GM18499 (cell line): ENCODE results near the gene SLC38A10.
"Not testable (repeated sequence)": the region's sequence is repeated elsewhere in the genome, so short reads cannot be mapped to it uniquely, and the experiment has no call there.

Experiments
- ATAC-seq: cut with Tn5 transposase; IDR thresholded peaks from one replicate; pipeline ENCODE4 v1.9.1; 2021; ENCODE audit warnings: moderate number of reproducible peaks; ENCODE audit not compliant: insufficient read depth, unreplicated experiment

SLC38A10 gene

GRCh38 chr17:81234940-81235821 lies 59.9 kb downstream of the SLC38A10 start:
- ATAC-seq, result no peak

DNA sequence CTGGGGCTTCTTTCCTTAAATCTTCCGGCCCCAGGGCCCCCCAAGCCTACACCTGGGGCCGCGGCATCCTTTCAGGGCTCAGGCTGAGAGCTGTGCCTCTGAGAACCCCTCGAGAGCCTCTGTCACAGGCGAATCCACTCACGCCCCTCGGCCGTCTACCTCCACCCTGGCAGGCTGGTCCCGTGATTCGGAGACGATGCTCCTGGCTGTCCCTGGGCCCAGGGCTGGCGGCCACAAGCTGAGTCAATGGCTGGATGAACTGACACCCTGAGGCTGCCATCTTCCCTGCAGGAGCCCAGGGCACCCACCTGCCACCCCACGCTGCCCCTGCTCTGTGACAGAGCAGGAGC lies 60.6 kb downstream of the SLC38A10 start:
- no peak for ATAC-seq

DNA sequence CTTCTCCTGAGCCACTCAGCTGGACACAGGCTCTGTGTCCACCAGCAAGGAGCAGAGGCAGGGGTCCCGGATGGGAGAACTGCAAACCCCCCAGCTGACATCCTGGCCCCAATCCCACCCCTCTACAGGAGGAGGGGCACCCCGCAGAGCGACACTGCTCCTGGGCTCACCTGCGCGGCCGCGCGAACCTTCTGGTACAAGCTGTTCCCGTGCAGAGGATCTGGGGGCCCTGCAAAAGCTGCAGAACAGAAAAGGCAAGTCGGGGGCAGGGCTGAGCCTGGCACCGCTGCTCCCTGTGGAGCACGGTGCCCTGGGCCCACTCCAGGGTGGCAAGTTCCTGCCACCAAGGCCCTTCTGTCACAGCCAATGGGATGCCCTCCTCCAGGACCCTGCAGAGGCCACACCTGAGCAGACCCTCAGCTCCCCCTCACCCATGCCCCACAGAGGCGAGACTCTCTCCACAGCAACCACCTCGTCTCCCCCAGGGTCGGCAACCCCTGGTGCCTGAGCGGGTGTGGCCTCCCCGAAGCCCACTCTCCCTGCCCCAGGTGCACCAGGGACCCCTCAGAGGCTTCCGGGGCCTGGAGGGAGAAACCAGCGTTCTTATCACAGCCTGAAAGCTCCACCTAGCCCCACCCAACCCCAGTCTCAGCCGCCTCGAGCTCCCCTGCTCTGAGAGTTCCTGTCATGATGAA lies 61.1 kb downstream of the SLC38A10 start:
- ATAC-seq, result no peak

GRCh38 chr17:81233316-81233715 lies 61.8 kb downstream of the SLC38A10 start:
- no peak for ATAC-seq

GRCh38 chr17:81232616-81233241 lies 62.4 kb downstream of the SLC38A10 start:
- ATAC-seq, result no peak

DNA sequence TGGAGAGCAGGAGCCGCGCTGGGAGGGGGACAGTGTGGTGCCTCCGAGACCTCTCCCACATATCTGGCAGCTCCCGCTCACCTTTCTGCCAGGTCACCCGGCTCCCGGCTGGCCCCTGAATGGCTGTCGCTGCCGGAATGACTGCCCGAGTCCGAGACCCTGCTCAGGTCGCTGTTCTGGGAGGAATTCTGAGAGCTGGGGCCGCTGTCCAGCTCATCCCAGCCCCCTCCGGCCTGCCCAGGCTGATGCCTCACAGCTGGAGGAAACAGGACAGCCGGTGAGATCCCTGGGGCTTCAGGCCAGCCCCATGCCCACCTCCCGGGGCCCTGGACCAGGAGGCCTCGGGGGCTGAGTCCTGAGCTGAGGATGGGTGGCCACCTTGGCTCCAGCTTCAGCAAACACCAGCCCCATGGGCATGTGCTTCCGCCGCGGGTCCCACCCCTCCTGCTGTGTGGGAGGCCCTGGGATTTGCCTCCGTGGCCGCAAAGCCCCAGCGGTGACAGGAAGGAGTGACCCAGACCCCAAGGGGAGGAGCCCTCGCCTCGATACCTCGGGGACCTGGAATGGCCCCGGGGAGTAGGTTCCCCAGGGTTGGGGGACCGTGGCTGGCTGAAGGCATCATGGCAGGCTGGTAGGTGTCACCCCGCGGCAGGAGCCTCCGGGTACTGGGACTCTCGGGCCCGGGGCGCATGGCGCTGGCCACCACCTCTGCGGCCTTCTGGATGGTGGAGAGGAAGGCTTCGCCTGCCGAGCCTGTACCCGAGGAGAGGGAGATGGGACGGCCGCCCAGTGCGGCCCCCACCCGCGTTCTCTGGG lies 63.1 kb downstream of the SLC38A10 start:
- no peak for ATAC-seq

- no peak for ATAC-seq
Observed at GRCh38 chr17:81231121-81231645, 63.9 kb downstream of the SLC38A10 start.

DNA sequence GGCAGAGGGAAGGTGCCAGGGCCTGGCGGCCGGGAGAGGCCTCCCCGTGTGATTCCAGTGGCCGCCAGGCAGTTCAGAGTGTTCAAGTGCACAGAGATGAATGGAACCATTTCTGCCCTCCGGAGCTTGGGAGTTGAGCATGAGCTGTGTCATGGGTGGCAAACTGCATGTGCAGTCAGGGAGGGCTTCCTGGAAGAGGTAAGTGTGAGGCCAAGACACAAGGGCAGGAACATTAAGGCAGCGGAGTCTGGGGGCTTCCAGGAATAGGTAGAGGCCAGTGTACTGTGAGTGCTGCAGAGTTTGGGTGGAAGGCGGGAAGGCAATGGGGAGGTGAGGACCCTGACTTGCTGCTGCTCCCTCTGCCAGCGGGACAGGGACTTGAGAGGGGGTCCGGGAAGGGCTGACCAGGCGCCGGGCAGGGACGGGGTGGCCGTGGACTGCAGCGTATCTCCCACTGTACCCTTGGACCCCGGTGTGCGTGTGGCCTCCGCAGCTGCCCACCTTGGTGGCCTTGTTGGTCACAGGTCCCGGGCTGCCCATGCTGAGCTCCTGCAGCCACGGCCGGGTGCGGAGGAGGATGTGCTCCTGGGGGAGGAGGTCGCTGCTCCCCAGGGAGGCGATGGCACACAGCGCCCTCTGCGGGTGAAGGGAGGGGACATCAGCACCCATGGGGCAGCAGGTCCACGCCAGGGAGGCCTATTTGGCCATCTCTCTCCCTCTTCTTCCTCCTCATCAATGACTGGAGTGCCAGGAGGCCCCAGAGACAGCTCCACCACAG lies 64.9 kb downstream of the SLC38A10 start:
- no peak for ATAC-seq

GRCh38 chr17:81229666-81229920 lies 65.5 kb downstream of the SLC38A10 start:
- ATAC-seq, result no peak

GRCh38 chr17:81228834-81229665 lies 66.1 kb downstream of the SLC38A10 start:
- ATAC-seq, result no peak

DNA sequence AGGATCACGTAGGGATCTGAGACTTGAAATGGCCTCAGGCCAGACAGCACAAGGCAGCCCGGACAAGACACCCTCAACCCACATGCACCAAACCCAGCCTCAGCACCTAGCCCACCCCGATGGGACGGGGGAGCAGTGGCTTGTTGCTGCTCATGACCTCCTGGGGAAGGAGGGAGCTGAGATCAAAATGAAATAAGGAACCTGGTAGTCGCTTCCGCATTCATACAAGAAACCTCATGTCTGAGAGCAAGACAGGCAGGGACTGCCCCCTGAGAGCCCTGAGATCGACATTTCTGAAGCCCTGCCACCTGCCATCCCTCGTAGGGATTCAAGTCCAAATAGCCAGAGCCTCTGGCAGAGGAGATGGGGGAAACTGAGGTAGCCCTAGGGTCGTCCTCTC lies 66.7 kb downstream of the SLC38A10 start:
- no peak for ATAC-seq

GRCh38 chr17:81227630-81228029 lies 67.5 kb downstream of the SLC38A10 start:
- ATAC-seq, result not testable (repeated sequence)

GRCh38 chr17:81223762-81224130 lies 71.4 kb downstream of the SLC38A10 start:
- ATAC-seq, result no peak

DNA sequence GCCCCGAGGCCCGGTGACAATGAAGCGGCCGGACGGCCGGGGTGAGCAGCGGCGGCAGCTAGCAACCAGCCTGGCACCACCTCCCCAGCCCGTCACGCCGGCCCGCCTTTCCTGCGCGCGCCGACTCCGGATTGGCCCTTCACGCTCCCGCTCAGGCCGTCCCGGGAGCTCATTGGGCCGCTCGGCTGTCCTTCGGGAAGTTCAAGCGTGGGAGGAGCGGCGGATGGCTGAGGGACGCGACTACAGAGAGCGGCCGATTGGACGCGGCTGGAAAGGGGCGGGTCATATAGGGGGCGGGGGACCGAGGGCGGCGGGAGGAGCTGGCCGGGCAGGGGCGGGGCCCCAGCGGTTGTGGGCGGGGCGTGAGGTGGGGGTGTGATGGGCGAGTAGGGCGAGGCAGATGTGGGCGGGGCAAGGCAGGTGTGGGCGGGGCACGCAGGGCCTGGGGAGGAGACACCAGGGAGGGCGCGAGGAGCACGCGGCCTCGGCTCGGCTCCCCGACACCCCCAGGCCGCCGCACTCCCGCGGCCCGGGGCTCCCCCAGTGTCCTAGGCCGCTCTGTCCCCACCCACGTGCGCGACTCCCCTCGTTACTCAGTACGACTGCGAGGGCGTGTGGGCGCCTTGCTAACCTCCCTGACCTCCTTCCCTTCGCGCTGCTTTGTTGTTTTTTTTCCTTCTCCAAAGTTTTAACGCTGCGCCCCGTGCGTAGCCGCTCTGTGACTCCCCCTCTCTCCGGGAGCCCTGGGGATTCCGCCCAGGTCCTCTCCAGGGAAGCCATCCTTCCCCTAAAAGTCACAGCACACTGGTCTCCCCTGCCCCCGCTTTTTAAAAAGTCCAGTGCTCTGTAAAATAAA lies 72.0 kb downstream of the SLC38A10 start, which contains the start of gene CEP131:
Gene CEP131 (minus strand): TSS at position 60 of the 856 bp plus-strand sequence. CDS start 2,909 bp downstream, outside the sequence.
- no peak for ATAC-seq

DNA sequence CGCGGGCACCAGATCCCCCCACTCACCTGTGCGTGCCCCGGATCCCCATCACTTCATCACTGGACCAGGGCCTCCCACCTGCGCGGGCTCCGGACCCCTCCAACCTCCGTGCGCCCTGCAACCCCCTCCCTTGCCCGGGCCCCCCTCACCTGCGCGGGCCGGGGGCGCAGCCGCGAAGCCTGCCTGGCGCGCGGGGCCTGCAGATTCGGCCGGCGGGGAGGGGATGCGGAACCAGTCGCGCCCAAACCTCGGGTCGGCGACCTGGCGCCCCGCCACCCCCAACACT lies 72.5 kb downstream of the SLC38A10 start:
- ATAC-seq, result no peak

GRCh38 chr17:81221842-81222619 lies 73.1 kb downstream of the SLC38A10 start:
- no peak for ATAC-seq

DNA sequence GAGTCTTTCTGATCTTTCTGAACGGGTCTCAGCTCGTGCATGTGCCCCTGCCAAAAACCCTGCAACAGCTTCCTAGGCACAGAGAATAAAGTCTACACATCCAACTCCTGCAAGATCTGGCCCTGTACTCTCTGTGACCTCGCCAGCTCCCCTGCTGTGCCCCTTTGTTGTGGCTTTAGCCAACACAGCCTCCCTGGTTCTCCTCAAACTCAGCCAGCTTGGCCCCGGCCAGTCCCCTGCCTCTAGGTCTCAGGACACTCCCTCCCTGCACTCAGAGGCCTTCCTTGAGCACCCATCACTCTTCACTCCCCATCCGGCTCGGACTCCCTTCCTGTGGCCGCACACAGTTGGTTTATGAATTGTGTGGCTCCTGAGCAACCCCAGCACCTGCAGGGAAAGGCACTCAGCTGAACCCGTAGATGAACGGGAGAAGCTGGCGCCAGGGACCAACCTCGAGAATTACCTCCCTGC lies 73.7 kb downstream of the SLC38A10 start:
- no peak for ATAC-seq
